Thoracic aorta (tissue), 2 donors: ENCODE measurements around the gene GPRC5A. TPM values are rescaled to one million over a fixed set of nuclear protein-coding genes. Genes with fewer than 3 reads are reported as not detected.
A peak's percentile ranks its signal among the peaks of the same experiment; 100 is the strongest.

Experiments used
- ATAC-seq: fragments of 150-250 bp; one replicate; pipeline ENCODE4 v1.8.0; 2017; ENCODE audit warnings: low read depth; ENCODE audit not compliant: insufficient number of reproducible peaks, low FRiP score
- DNase-seq: peaks from one replicate; pipeline ENCODE4 v3.0.0-alpha.2; 2020; ENCODE audit warnings: low spot score
- H3K27ac ChIP-seq, 2 donors: fragments of 200-600 bp; sonication (generic); 1 replicate in 1 of 2; 2 replicates in 1 of 2; pipeline ENCODE4 v1.5.1; 2016; ENCODE audit warnings: mild to moderate bottlenecking in 2 of 2, moderate library complexity in 2 of 2
- H3K27me3 ChIP-seq: fragments of 200-600 bp; sonication (generic); replicated peaks from 2 replicates; pipeline ENCODE4 v1.6.0; 2016; ENCODE audit warnings: mild to moderate bottlenecking; ENCODE audit not compliant: insufficient read depth
- H3K36me3 ChIP-seq: fragments of 200-600 bp; sonication (generic); one replicate; pipeline ENCODE4 v1.5.1; 2016
- H3K4me1 ChIP-seq, 2 donors: fragments of 200-600 bp; sonication (generic); 1 replicate in 1 of 2; 2 replicates in 1 of 2; pipeline versions ENCODE4 v1.5.1 to v1.6.0; 2016; ENCODE audit warnings: low read depth in 2 of 2, mild to moderate bottlenecking in 1 of 2; ENCODE audit not compliant: control insufficient read depth in 1 of 2
- H3K4me3 ChIP-seq: fragments of 200-600 bp; sonication (generic); 2 replicates; pipeline ENCODE4 v1.5.1; 2016; ENCODE audit warnings: mild to moderate bottlenecking
- H3K9me3 ChIP-seq: fragments of 200-600 bp; sonication (generic); 2 replicates; pipeline ENCODE4 v1.5.1; 2016
- CTCF ChIP-seq: fragments of 200-600 bp; sonication (generic); IDR thresholded peaks from one replicate; pipeline ENCODE4 v1.5.1; 2019; ENCODE audit warnings: antibody characterized with exemption
- total RNA-seq, 2 donors: library from RNA; depleted of rRNA; stranded (reverse); fragments of >200 nt; gene quantifications; one replicate each; pipeline versions ENCODE4 v1.1.0 to v1.2.3, GENCODE V29; 2016

GPRC5A gene
- total RNA-seq, 2 donors from 2014 or later = 42.8 to 123 TPM

GRCh38 chr12:12909995-12910420 is 18.6 kb downstream of the GPRC5A start:
- no peaks in the 10 kb centered on the region for H3K9me3 ChIP-seq
- peak overlapping the region; percentile 63 to 65 for H3K27ac ChIP-seq
- peaks cover 28% of the 10 kb centered on the region for H3K36me3 ChIP-seq
- H3K4me3 ChIP-seq = no peak overlapping the region
- TF ChIP-seq CTCF = no peak
- no peaks in the 10 kb centered on the region for H3K27me3 ChIP-seq
- peaks cover 11 to 53% of the 10 kb centered on the region in 2 donors for H3K4me1 ChIP-seq
- no peak for DNase-seq
- peak; percentile 8 for ATAC-seq

- DNase-seq (no peak), ATAC-seq (no peak)
- no peak overlapping the region for H3K4me3 ChIP-seq
- H3K4me1 ChIP-seq = peaks cover 20 to 76% of the 10 kb centered on the region in 2 donors
- H3K27ac ChIP-seq = peak overlapping the region in 1 of 2 donors; percentile 29
- peaks cover 36% of the 10 kb centered on the region for H3K36me3 ChIP-seq
- no peaks in the 10 kb centered on the region for H3K27me3 ChIP-seq
- no peaks in the 10 kb centered on the region for H3K9me3 ChIP-seq
- no peak for TF ChIP-seq CTCF
Measured at GRCh38 chr12:12912711-12913110, 21.3 kb downstream of the GPRC5A start.

DNA sequence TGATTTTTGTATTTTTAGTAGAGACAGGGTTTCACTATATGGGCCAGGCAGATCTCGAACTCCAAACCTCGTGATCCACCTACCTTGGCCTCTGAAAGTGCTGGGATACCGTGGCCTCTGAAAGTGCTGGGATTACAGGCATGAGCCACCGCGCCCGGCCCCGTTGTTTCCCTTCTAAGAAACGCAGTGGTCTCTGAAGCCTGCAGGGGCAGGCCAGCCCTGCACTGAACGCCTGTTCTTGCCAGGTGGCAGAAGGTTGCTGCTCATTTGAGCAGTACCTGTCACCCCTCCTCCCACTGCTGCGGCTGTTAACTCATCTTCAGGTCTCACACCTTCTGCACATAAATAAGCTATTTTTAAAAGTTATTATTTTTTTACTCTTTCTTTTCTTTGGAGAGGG is 24.3 kb downstream of the GPRC5A start:
- H3K9me3 ChIP-seq = no peaks in the 10 kb centered on the region
- DNase-seq (no peak), ATAC-seq (no peak)
- H3K27ac ChIP-seq = peak overlapping the region; percentile 26 to 75
- H3K4me3 ChIP-seq = no peak overlapping the region
- H3K36me3 ChIP-seq = peaks cover 24% of the 10 kb centered on the region
- no peak for TF ChIP-seq CTCF
- peaks cover 9 to 52% of the 10 kb centered on the region in 2 donors for H3K4me1 ChIP-seq
- H3K27me3 ChIP-seq = no peaks in the 10 kb centered on the region

- Histone ChIP-seq H3K27ac (peak overlapping the region; percentile 66 to 75), H3K9me3 (no peaks in the 10 kb centered on the region)
- peak; percentile 70 for ATAC-seq
Measured at GRCh38 chr12:12916135-12916944, 25.0 kb downstream of the GPRC5A start.

More at GRCh38 chr12:12916135-12916944, 25.0 kb downstream of the GPRC5A start:
- peak overlapping the region; percentile 57 for H3K4me3 ChIP-seq
- TF ChIP-seq CTCF = peak; percentile 96
- peak; percentile 50 for DNase-seq
- H3K4me1 ChIP-seq = peaks cover 9 to 45% of the 10 kb centered on the region in 2 donors
- H3K36me3 ChIP-seq = peaks cover 24% of the 10 kb centered on the region
- H3K27me3 ChIP-seq = no peaks in the 10 kb centered on the region
